Ureter (tissue), 1 donor: ENCODE results near the gene RSPO4. TPM values are rescaled to one million over a fixed set of nuclear protein-coding genes. Genes with fewer than 3 reads are reported as not detected.

ENCODE experiments used
- DNase-seq: peaks from one replicate; pipeline ENCODE4 v3.0.0-alpha.2; 2020; ENCODE audit warnings: low spot score
- total RNA-seq: library from RNA; stranded (reverse); gene quantifications from one replicate; pipeline ENCODE4 v1.2.4, GENCODE V29; 2023
- donor health status: DM: yes; HTN: yes; CAD: no.

RSPO4 gene
- total RNA-seq, 1 donor from 2014 or later, result not detected

GRCh38 chr20:910132-910869, 91.8 kb downstream of the RSPO4 start:
- DNase-seq, result no peak

DNA sequence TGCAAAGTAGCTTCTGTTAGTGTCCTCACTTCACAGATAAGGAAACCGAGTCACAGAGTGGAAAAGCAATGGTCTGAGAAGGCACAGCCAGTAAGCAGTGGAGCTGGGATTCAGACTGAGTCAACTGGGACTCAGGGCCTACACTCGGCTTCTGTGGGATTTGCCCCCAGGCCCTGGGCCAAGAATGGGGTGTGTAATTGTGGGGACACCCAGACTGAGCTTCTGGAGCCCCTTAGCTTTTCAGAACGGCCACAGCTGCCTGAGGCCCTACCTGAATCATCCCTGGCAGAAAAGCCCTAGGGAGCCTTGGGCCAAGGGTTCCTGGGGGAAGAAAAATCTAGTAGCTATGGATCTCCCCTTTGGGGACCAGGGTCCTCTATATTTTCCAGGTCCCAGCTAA, 92.5 kb downstream of the RSPO4 start:
- no peak for DNase-seq

Other genes starting within 250 kb of the RSPO4 start
- 19.1 TPM for gene SLC52A3, start 233.8 kb downstream of the RSPO4 start, total RNA-seq
- gene FAM110A, start 168.6 kb downstream of the RSPO4 start, total RNA-seq, result 35.1 TPM
- 0.99 TPM for gene ANGPT4, start 86.0 kb downstream of the RSPO4 start, total RNA-seq
- 184 TPM for gene PSMF1, start 116.3 kb upstream of the RSPO4 start, total RNA-seq
- gene TMEM74B, start 182.7 kb upstream of the RSPO4 start, total RNA-seq, result 3.6 TPM
- 1.2 TPM for gene C20orf202, start 201.1 kb upstream of the RSPO4 start, total RNA-seq
- gene RAD21L1, start 223.7 kb upstream of the RSPO4 start, total RNA-seq, result not detected